GM23248 (cell line): Measurements from ENCODE around the gene MYO5A.

Experiments used
- EZH2 ChIP-seq: fragments of 200-600 bp; sonication (generic); IDR thresholded peaks from 2 replicates; pipeline ENCODE4 v1.6.1; 2018; ENCODE audit warnings: antibody characterized with exemption, mild to moderate bottlenecking; ENCODE audit not compliant: insufficient read depth, poor library complexity, severe bottlenecking
- EZH2phosphoT487 ChIP-seq: fragments of 200-600 bp; sonication (generic); IDR thresholded peaks from 2 replicates; pipeline ENCODE4 v1.6.1; 2018; ENCODE audit warnings: antibody characterized with exemption, moderate library complexity, mild to moderate bottlenecking, low read depth; ENCODE audit not compliant: insufficient read depth

- no peak for TF ChIP-seq EZH2
- TF ChIP-seq EZH2phosphoT487: no peak
Measured at GRCh38 chr15:52499506-52499905, 29.2 kb downstream of the MYO5A start.
